Breast epithelium (tissue), 3 donors: ENCODE data around the gene RTN3.

Experiments
- POLR2A ChIP-seq: fragments of 450-650 bp; IDR thresholded peaks from one replicate; pipeline ENCODE4 v1.6.1; 2016; ENCODE audit warnings: antibody characterized with exemption, mild to moderate bottlenecking, moderate library complexity
- POLR2AphosphoS5 ChIP-seq, 3 donors: sonication (generic); formaldehyde crosslinking; IDR thresholded peaks; one replicate each; pipeline ENCODE4 v1.6.1; 2017; ENCODE audit warnings: antibody characterized with exemption in 3 of 3
- TF ChIP-seq, protein P1 (sequence below), 3 donors: fragments of 450-650 bp; IDR thresholded peaks; one replicate each; pipeline ENCODE4 v1.5.1; 2016 to 2017; ENCODE audit warnings: antibody characterized with exemption in 3 of 3, mild to moderate bottlenecking in 3 of 3, moderate library complexity in 3 of 3

DNA sequence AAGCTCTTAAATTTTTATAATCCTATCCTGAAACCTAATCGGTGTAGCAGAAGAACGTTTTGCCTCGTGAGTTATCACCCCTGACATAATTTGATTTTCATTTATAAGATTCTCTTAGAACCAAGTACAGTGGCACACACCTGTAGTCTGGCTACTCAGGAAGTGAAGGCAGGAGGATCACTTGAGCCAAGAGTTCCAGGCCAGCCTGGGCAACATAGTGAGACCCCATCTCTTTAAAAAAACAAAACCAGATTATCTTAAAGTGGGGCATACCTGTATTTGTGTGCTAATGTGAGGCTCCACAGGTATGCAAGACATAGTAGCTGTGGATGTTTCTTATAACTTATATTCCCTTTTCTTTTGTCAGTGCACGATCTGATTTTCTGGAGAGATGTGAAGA, 68.3 kb downstream of the RTN3 start:
- TF ChIP-seq, protein P1, sequence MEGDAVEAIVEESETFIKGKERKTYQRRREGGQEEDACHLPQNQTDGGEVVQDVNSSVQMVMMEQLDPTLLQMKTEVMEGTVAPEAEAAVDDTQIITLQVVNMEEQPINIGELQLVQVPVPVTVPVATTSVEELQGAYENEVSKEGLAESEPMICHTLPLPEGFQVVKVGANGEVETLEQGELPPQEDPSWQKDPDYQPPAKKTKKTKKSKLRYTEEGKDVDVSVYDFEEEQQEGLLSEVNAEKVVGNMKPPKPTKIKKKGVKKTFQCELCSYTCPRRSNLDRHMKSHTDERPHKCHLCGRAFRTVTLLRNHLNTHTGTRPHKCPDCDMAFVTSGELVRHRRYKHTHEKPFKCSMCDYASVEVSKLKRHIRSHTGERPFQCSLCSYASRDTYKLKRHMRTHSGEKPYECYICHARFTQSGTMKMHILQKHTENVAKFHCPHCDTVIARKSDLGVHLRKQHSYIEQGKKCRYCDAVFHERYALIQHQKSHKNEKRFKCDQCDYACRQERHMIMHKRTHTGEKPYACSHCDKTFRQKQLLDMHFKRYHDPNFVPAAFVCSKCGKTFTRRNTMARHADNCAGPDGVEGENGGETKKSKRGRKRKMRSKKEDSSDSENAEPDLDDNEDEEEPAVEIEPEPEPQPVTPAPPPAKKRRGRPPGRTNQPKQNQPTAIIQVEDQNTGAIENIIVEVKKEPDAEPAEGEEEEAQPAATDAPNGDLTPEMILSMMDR (IDR thresholded peaks at IDR 0.05): no peak
- TF ChIP-seq POLR2AphosphoS5 (IDR thresholded peaks at IDR 0.05) (no peak), POLR2A (no peak)
